Smooth muscle cell (in vitro differentiated cells): Measurements from ENCODE around the gene INPP5D. TPM values are rescaled to one million over a fixed set of nuclear protein-coding genes. Genes with fewer than 3 reads are reported as not detected.

Experiments used
- DNase-seq: peaks from one replicate; lab custom pipeline; 2025; ENCODE audit not compliant: unreplicated experiment; lab: John Stamatoyannopoulos, UW
- H2AFZ ChIP-seq: fragments of 200-600 bp; sonication (generic); 2 replicates; pipeline ENCODE4 v1.6.0; 2016; ENCODE audit warnings: antibody characterized with exemption, low read depth, mild to moderate bottlenecking
- H3F3A ChIP-seq: fragments of 200-600 bp; sonication (generic); 2 replicates; pipeline ENCODE4 v1.6.0; 2017; ENCODE audit warnings: antibody characterized with exemption, low read depth
- H3K27ac ChIP-seq: fragments of 200-600 bp; sonication (generic); 2 replicates; pipeline ENCODE4 v1.5.1; 2016; ENCODE audit warnings: low read depth, mild to moderate bottlenecking
- H3K27me3 ChIP-seq: fragments of 200-600 bp; sonication (generic); 2 replicates; pipeline ENCODE4 v1.6.1; 2016; ENCODE audit warnings: low read depth, mild to moderate bottlenecking
- H3K36me3 ChIP-seq: fragments of 200-600 bp; sonication (generic); 2 replicates; pipeline ENCODE4 v1.5.1; 2016; ENCODE audit warnings: low read depth
- H3K4me1 ChIP-seq: fragments of 200-600 bp; sonication (generic); 2 replicates; pipeline ENCODE4 v1.5.1; 2016; ENCODE audit warnings: low read depth
- H3K4me2 ChIP-seq: fragments of 200-600 bp; sonication (generic); 2 replicates; pipeline ENCODE4 v1.6.0; 2016; ENCODE audit warnings: mild to moderate bottlenecking
- H3K4me3 ChIP-seq: fragments of 200-600 bp; sonication (generic); 2 replicates; pipeline ENCODE4 v1.5.1; 2016; ENCODE audit warnings: mild to moderate bottlenecking
- H3K79me2 ChIP-seq: fragments of 200-600 bp; sonication (generic); 2 replicates; pipeline ENCODE4 v1.6.0; 2016; ENCODE audit warnings: low read depth, mild to moderate bottlenecking
- H3K9ac ChIP-seq: fragments of 200-600 bp; sonication (generic); 2 replicates; pipeline ENCODE4 v1.6.0; 2016; ENCODE audit warnings: low read depth
- H3K9me3 ChIP-seq: fragments of 200-600 bp; sonication (generic); replicated peaks from 2 replicates; pipeline ENCODE4 v1.5.1; 2016; ENCODE audit warnings: low read depth
- H4K20me1 ChIP-seq: fragments of 200-600 bp; sonication (generic); 2 replicates; pipeline ENCODE4 v1.6.0; 2016; ENCODE audit warnings: low read depth
- CTCF ChIP-seq: fragments of 200-600 bp; sonication (generic); IDR thresholded peaks from 2 replicates; pipeline ENCODE4 v1.5.1; 2017; ENCODE audit warnings: borderline replicate concordance, mild to moderate bottlenecking, antibody characterized with exemption; ENCODE audit not compliant: insufficient read depth, poor library complexity, severe bottlenecking
- WGBS: methylation state at CpG from one replicate; pipeline ENCODE4 v1.1.7; 2016; ENCODE audit warnings: low lambda C conversion rate; 5-methylcytosine and 5-hydroxymethylcytosine counted together
- polyA plus RNA-seq: library from polyadenylated mRNA; unstranded; fragments of >200 nt; fragmentation: Nextera tagmentation; extraction: Ambion mirVana; gene quantifications from 2 replicates; pipeline ENCODE4 v1.2.1, GENCODE V29; 2016
- total RNA-seq: library from RNA; depleted of rRNA; stranded (reverse); fragments of >200 nt; gene quantifications from 2 replicates; pipeline ENCODE4 v1.2.3, GENCODE V29; 2014

The INPP5D gene
- total and polyA plus RNA-seq, 2 experiments from 2014 or later, result 5.6 to 17.8 TPM

- no peak for DNase-seq
- 94% methylated on average over 8 of the region's 8 CpGs for WGBS
- H3K4me2 ChIP-seq, result no peak overlapping the region
Observed at GRCh38 chr2:233210281-233210680, 150.1 kb downstream of the INPP5D start.

GRCh38 chr2:233210843-233211547, 150.9 kb downstream of the INPP5D start:
- no peak overlapping the region for H3K4me2 ChIP-seq
- peaks cover 4% of the 10 kb centered on the region for H3K4me1 ChIP-seq
- TF ChIP-seq CTCF, result no peak
- H3K36me3 ChIP-seq, result no peaks in the 10 kb centered on the region
- no peak overlapping the region for H2AFZ ChIP-seq
- H3F3A ChIP-seq, result no peaks in the 10 kb centered on the region
- H3K27ac ChIP-seq, result no peak overlapping the region
- DNase-seq, result no peak
- H3K9me3 ChIP-seq, result no peaks in the 10 kb centered on the region
- WGBS, result 82% methylated on average over 18 of the region's 18 CpGs
- H3K27me3 ChIP-seq, result no peaks in the 10 kb centered on the region
- H3K4me3 ChIP-seq, result no peak overlapping the region
- H4K20me1 ChIP-seq, result no peaks in the 10 kb centered on the region
- no peak overlapping the region for H3K9ac ChIP-seq
- no peaks in the 10 kb centered on the region for H3K79me2 ChIP-seq

More at GRCh38 chr2:233210281-233210680, 150.1 kb downstream of the INPP5D start:
- Histone ChIP-seq H3F3A (no peaks in the 10 kb centered on the region), H2AFZ (no peak overlapping the region), H4K20me1 (no peaks in the 10 kb centered on the region), H3K79me2 (no peaks in the 10 kb centered on the region), H3K27me3 (no peaks in the 10 kb centered on the region), H3K4me3 (no peak overlapping the region), H3K27ac (no peak overlapping the region), H3K9me3 (no peaks in the 10 kb centered on the region), H3K36me3 (no peaks in the 10 kb centered on the region), H3K4me1 (peaks cover 4% of the 10 kb centered on the region), H3K9ac (no peak overlapping the region)
- TF ChIP-seq CTCF, result no peak

GRCh38 chr2:233211548-233211895, 151.4 kb downstream of the INPP5D start:
- Histone ChIP-seq H3K27me3 (no peaks in the 10 kb centered on the region), H3K79me2 (no peaks in the 10 kb centered on the region), H3K4me3 (no peak overlapping the region), H4K20me1 (no peaks in the 10 kb centered on the region), H3F3A (no peaks in the 10 kb centered on the region), H3K36me3 (no peaks in the 10 kb centered on the region), H3K9me3 (no peaks in the 10 kb centered on the region), H3K4me2 (no peak overlapping the region), H3K9ac (no peak overlapping the region), H2AFZ (no peak overlapping the region), H3K4me1 (peaks cover 4% of the 10 kb centered on the region), H3K27ac (no peak overlapping the region)
- TF ChIP-seq CTCF, result no peak
- WGBS, result 99% methylated on average over 3 of the region's 3 CpGs
- no peak for DNase-seq

GRCh38 chr2:233213011-233213410, 152.9 kb downstream of the INPP5D start:
- H3K9me3 ChIP-seq, result no peaks in the 10 kb centered on the region
- no peak overlapping the region for H3K4me2 ChIP-seq
- no peaks in the 10 kb centered on the region for H3F3A ChIP-seq
- WGBS, result 90% methylated on average over 15 of the region's 15 CpGs
- no peak overlapping the region for H3K4me3 ChIP-seq
- no peak for TF ChIP-seq CTCF
- no peak overlapping the region for H2AFZ ChIP-seq
- no peaks in the 10 kb centered on the region for H3K36me3 ChIP-seq
- no peak overlapping the region for H3K9ac ChIP-seq
- no peaks in the 10 kb centered on the region for H4K20me1 ChIP-seq
- DNase-seq, result no peak
- H3K4me1 ChIP-seq, result peaks cover 4% of the 10 kb centered on the region
- no peaks in the 10 kb centered on the region for H3K79me2 ChIP-seq
- no peak overlapping the region for H3K27ac ChIP-seq
- no peaks in the 10 kb centered on the region for H3K27me3 ChIP-seq
